IMR-90 (cell line): ENCODE measurements around the gene NAP1L1.
A peak's percentile ranks its signal among the peaks of the same experiment; 100 is the strongest.

ENCODE experiments used
- CEBPB ChIP-seq: IDR thresholded peaks from 2 replicates; pipeline ENCODE4 v1.6.1; 2012; ENCODE audit warnings: low read depth, low read length, improper control_type of control experiment
- CTCF ChIP-seq: conservative IDR thresholded peaks from 2 replicates; pipeline ENCODE4 v1.5.1; 2012; ENCODE audit warnings: mild to moderate bottlenecking, low read depth, low read length, improper control_type of control experiment
- ELK1 ChIP-seq: fragments of 150-350 bp; IDR thresholded peaks from 2 replicates; pipeline ENCODE4 v1.6.1; 2016; ENCODE audit warnings: low read depth, mild to moderate bottlenecking, low read length, moderate library complexity, borderline replicate concordance
- MAFK ChIP-seq: IDR thresholded peaks from 2 replicates; pipeline ENCODE4 v1.6.1; 2012; ENCODE audit warnings: low read depth, low read length, improper control_type of control experiment
- MAZ ChIP-seq: IDR thresholded peaks from 2 replicates; pipeline ENCODE4 v1.6.1; 2012; ENCODE audit warnings: low read depth, mild to moderate bottlenecking, low read length, improper control_type of control experiment, moderate library complexity, borderline replicate concordance
- MXI1 ChIP-seq: IDR thresholded peaks from 2 replicates; pipeline ENCODE4 v1.6.1; 2012; ENCODE audit warnings: low read depth, mild to moderate bottlenecking, low read length, moderate library complexity, borderline replicate concordance
- NFE2L2 ChIP-seq: fragments of 150-350 bp; IDR thresholded peaks from 2 replicates; pipeline ENCODE4 v1.6.1; 2016; ENCODE audit warnings: low read depth, mild to moderate bottlenecking, low read length
- POLR2A ChIP-seq: IDR thresholded peaks from 2 replicates; pipeline ENCODE4 v1.6.1; 2012; ENCODE audit warnings: mild to moderate bottlenecking, low read depth, low read length
- RAD21 ChIP-seq: IDR thresholded peaks from 2 replicates; pipeline ENCODE4 v1.6.1; 2012; ENCODE audit warnings: low read length, improper control_type of control experiment
- RCOR1 ChIP-seq: IDR thresholded peaks from 2 replicates; pipeline ENCODE4 v1.6.1; 2012; ENCODE audit warnings: mild to moderate bottlenecking, low read length, improper control_type of control experiment; ENCODE audit not compliant: insufficient replicate concordance
- RFX5 ChIP-seq: IDR thresholded peaks from 2 replicates; pipeline ENCODE4 v1.8.0; 2012; ENCODE audit warnings: low read depth, mild to moderate bottlenecking, low read length, moderate library complexity
- SMC3 ChIP-seq: fragments of 150-350 bp; IDR thresholded peaks from 2 replicates; pipeline ENCODE4 v1.6.1; 2016; ENCODE audit warnings: low read depth, mild to moderate bottlenecking, antibody characterized with exemption, low read length, moderate library complexity
- USF2 ChIP-seq: fragments of 150-350 bp; IDR thresholded peaks from 2 replicates; pipeline ENCODE4 v1.6.1; 2017; ENCODE audit warnings: mild to moderate bottlenecking, antibody characterized with exemption, low read length, low read depth

- TF ChIP-seq MAZ (no peak), RAD21 (no peak), CTCF (no peak), MXI1 (no peak), POLR2A (no peak), NFE2L2 (peak; percentile 47; the same call in 1 of the 2 replicates), CEBPB (no peak), USF2 (no peak), MAFK (no peak), SMC3 (no peak), RFX5 (no peak), ELK1 (no peak), RCOR1 (no peak)
Measured at GRCh38 chr12:76075448-76075847, 9.0 kb downstream of the NAP1L1 start.
